Nephron (organoid): Measurements from ENCODE around the gene ECEL1.
A peak's percentile ranks its signal among the peaks of the same experiment; 100 is the strongest.
"Not testable (repeated sequence)": the region's sequence is repeated elsewhere in the genome, so short reads cannot be mapped to it uniquely, and the experiment has no call there.

Experiments
- H3K27ac Mint-ChIP-seq, 3 experiments: 2 replicates each; pipeline ENCODE4 v1.8.0; 2020; ENCODE audit warnings: mixed read lengths in 3 of 3, mild to moderate bottlenecking in 2 of 3, moderate library complexity in 1 of 3
- H3K27me3 Mint-ChIP-seq: 2 replicates; pipeline ENCODE4 v1.8.0; 2021; ENCODE audit warnings: low read depth, mild to moderate bottlenecking, moderate library complexity, mixed read lengths
- H3K36me3 Mint-ChIP-seq: 2 replicates; pipeline ENCODE4 v1.8.0; 2020; ENCODE audit warnings: low read depth, mixed read lengths
- H3K4me1 Mint-ChIP-seq: 2 replicates; pipeline ENCODE4 v1.8.0; 2020; ENCODE audit warnings: mixed read lengths
- H3K4me3 Mint-ChIP-seq, 3 experiments: 2 replicates each; pipeline ENCODE4 v1.8.0; 2020; ENCODE audit warnings: mild to moderate bottlenecking in 3 of 3, mixed read lengths in 3 of 3, moderate library complexity in 2 of 3
- H3K9me3 Mint-ChIP-seq: 2 replicates; pipeline ENCODE4 v1.8.0; 2020; ENCODE audit warnings: mixed read lengths
- TF ChIP-seq, protein P1 (sequence below), 3 experiments: fragments of 200-600 bp; sonication (generic); IDR thresholded peaks; one replicate each; pipeline ENCODE4 v1.5.0; 2021; ENCODE audit warnings: antibody characterized with exemption in 3 of 3; ENCODE audit not compliant: unreplicated experiment in 3 of 3

The ECEL1 gene

GRCh38 chr2:232446266-232446777, 41.3 kb downstream of the ECEL1 start:
- not testable (repeated sequence) for H3K36me3 Mint-ChIP-seq, H3K9me3 Mint-ChIP-seq, H3K27ac Mint-ChIP-seq, H3K4me3 Mint-ChIP-seq
- TF ChIP-seq, protein P1, sequence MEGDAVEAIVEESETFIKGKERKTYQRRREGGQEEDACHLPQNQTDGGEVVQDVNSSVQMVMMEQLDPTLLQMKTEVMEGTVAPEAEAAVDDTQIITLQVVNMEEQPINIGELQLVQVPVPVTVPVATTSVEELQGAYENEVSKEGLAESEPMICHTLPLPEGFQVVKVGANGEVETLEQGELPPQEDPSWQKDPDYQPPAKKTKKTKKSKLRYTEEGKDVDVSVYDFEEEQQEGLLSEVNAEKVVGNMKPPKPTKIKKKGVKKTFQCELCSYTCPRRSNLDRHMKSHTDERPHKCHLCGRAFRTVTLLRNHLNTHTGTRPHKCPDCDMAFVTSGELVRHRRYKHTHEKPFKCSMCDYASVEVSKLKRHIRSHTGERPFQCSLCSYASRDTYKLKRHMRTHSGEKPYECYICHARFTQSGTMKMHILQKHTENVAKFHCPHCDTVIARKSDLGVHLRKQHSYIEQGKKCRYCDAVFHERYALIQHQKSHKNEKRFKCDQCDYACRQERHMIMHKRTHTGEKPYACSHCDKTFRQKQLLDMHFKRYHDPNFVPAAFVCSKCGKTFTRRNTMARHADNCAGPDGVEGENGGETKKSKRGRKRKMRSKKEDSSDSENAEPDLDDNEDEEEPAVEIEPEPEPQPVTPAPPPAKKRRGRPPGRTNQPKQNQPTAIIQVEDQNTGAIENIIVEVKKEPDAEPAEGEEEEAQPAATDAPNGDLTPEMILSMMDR (IDR thresholded peaks at IDR 0.05; ENCODE audit: unreplicated experiment in 3 of 3), result peak in 2 of 3 experiments; percentile 37 to 45
- H3K27me3 Mint-ChIP-seq, result peaks cover 11% of the 10 kb centered on the region
- peaks cover 14% of the 10 kb centered on the region for H3K4me1 Mint-ChIP-seq

GRCh38 chr2:232445149-232445885, 42.3 kb downstream of the ECEL1 start:
- H3K4me3 Mint-ChIP-seq, H3K9me3 Mint-ChIP-seq, H3K36me3 Mint-ChIP-seq, H3K27ac Mint-ChIP-seq: not testable (repeated sequence)
- Mint-ChIP-seq H3K27me3 (peaks cover 14% of the 10 kb centered on the region), H3K4me1 (peaks cover 14% of the 10 kb centered on the region)

GRCh38 chr2:232444409-232445148, 43.1 kb downstream of the ECEL1 start:
- peaks cover 13% of the 10 kb centered on the region for H3K27me3 Mint-ChIP-seq
- TF ChIP-seq, protein P1 (IDR thresholded peaks at IDR 0.05; ENCODE audit: unreplicated experiment in 3 of 3), result peak; percentile 27 to 47 (median 41)
- H3K27ac Mint-ChIP-seq, result no peak overlapping the region
- peaks cover 14% of the 10 kb centered on the region for H3K4me1 Mint-ChIP-seq
- H3K36me3 Mint-ChIP-seq, result no peaks in the 10 kb centered on the region
- no peak overlapping the region for H3K4me3 Mint-ChIP-seq
- H3K9me3 Mint-ChIP-seq, result no peaks in the 10 kb centered on the region

GRCh38 chr2:232443669-232444408, 43.8 kb downstream of the ECEL1 start:
- not testable (repeated sequence) for H3K27ac Mint-ChIP-seq, H3K4me3 Mint-ChIP-seq, H3K36me3 Mint-ChIP-seq, H3K9me3 Mint-ChIP-seq
- Mint-ChIP-seq H3K4me1 (peaks cover 14% of the 10 kb centered on the region), H3K27me3 (peaks cover 13% of the 10 kb centered on the region)

- peaks cover 17% of the 10 kb centered on the region for H3K27me3 Mint-ChIP-seq
- not testable (repeated sequence) for H3K9me3 Mint-ChIP-seq, H3K4me3 Mint-ChIP-seq, H3K27ac Mint-ChIP-seq, H3K4me1 Mint-ChIP-seq, H3K36me3 Mint-ChIP-seq
Measured at GRCh38 chr2:232443047-232443446, 44.6 kb downstream of the ECEL1 start.

- peaks cover 22% of the 10 kb centered on the region for H3K27me3 Mint-ChIP-seq
- not testable (repeated sequence) for H3K9me3 Mint-ChIP-seq, H3K27ac Mint-ChIP-seq, H3K36me3 Mint-ChIP-seq, H3K4me1 Mint-ChIP-seq, H3K4me3 Mint-ChIP-seq
Measured at GRCh38 chr2:232442431-232442830, 45.2 kb downstream of the ECEL1 start.

DNA sequence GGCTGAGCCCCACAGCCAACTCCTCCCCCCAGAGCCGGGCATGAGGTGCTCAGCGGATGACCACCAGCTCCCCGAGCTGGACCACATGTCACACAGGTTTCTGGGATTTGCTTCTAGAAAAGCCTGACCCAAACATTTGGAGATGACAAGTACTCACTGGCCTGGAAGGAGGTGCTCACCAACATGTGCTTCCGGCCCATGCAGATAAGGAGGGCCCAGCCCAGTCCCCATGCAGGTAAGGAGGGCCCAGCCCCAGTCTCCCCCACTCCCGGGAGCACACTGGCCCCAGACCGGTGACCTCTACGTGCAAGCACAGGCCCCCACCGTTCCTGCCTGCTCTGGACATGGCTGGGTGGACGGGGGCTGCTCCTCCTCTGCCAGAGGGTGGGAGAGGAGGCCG, 45.7 kb downstream of the ECEL1 start:
- peaks cover 27% of the 10 kb centered on the region for H3K27me3 Mint-ChIP-seq
- not testable (repeated sequence) for H3K36me3 Mint-ChIP-seq

GRCh38 chr2:232441147-232441651, 46.4 kb downstream of the ECEL1 start:
- no peaks in the 10 kb centered on the region for H3K4me1 Mint-ChIP-seq
- peaks cover 27% of the 10 kb centered on the region for H3K27me3 Mint-ChIP-seq
- no peak overlapping the region for H3K4me3 Mint-ChIP-seq
- TF ChIP-seq, protein P1 (IDR thresholded peaks at IDR 0.05; ENCODE audit: unreplicated experiment in 3 of 3), result no peak
- no peak overlapping the region for H3K27ac Mint-ChIP-seq
- H3K9me3 Mint-ChIP-seq, result no peaks in the 10 kb centered on the region
- H3K36me3 Mint-ChIP-seq, result no peaks in the 10 kb centered on the region

More for the DNA sequence above, 45.7 kb downstream of the ECEL1 start:
- H3K4me3 Mint-ChIP-seq, H3K9me3 Mint-ChIP-seq, H3K27ac Mint-ChIP-seq, H3K4me1 Mint-ChIP-seq: not testable (repeated sequence)
